Esophagus (tissue), 2 donors: Measurements from ENCODE around the gene PES1. TPM values are rescaled to one million over a fixed set of nuclear protein-coding genes. Genes with fewer than 3 reads are reported as not detected.
"Not testable (repeated sequence)": the region's sequence is repeated elsewhere in the genome, so short reads cannot be mapped to it uniquely, and the experiment has no call there.

Source experiments
- H3K27ac ChIP-seq, 2 donors: one replicate each; pipeline ENCODE4 v1.5.1; 2013; ENCODE audit warnings: low read depth in 2 of 2, mild to moderate bottlenecking in 2 of 2, inconsistent platforms in 1 of 2, low read length in 1 of 2, moderate library complexity in 1 of 2
- H3K27me3 ChIP-seq, 2 donors: one replicate each; pipeline ENCODE4 v1.6.1; 2013; ENCODE audit warnings: low read length in 2 of 2, control low read depth in 1 of 2, mild to moderate bottlenecking in 1 of 2; ENCODE audit not compliant: insufficient read depth in 2 of 2, control insufficient read depth in 1 of 2
- H3K36me3 ChIP-seq, 2 donors: one replicate each; pipeline ENCODE4 v1.6.1; 2013; ENCODE audit warnings: low read length in 1 of 2; ENCODE audit not compliant: control insufficient read depth in 2 of 2, insufficient read depth in 2 of 2
- H3K4me1 ChIP-seq, 2 donors: one replicate each; pipeline ENCODE4 v1.6.1; 2013; ENCODE audit warnings: low read length in 1 of 2; ENCODE audit not compliant: control insufficient read depth in 2 of 2, insufficient read depth in 2 of 2
- H3K4me3 ChIP-seq, 2 donors: one replicate each; pipeline ENCODE4 v1.5.1; 2013; ENCODE audit warnings: low read length in 2 of 2, mild to moderate bottlenecking in 2 of 2, low read depth in 1 of 2, moderate library complexity in 1 of 2
- H3K9me3 ChIP-seq, 2 donors: one replicate each; pipeline ENCODE4 v1.6.1; 2013; ENCODE audit warnings: mild to moderate bottlenecking in 2 of 2, low read depth in 1 of 2, low read length in 1 of 2, moderate library complexity in 1 of 2; ENCODE audit not compliant: control insufficient read depth in 2 of 2, insufficient read depth in 1 of 2
- WGBS, 2 donors: extraction: QIAGEN DNeasy Blood & Tissue Kit; methylation state at CpG; one replicate each; pipeline ENCODE4 v1.1.7; 2013; 5-methylcytosine and 5-hydroxymethylcytosine counted together
- polyA plus RNA-seq, 2 donors: library from polyadenylated mRNA; stranded (reverse); fragments of 200-250 nt; gene quantifications; one replicate each; pipeline ENCODE4 v1.2.3, GENCODE V29; 2013
- donor health status: healthy with polysubstance abuse.
- donor health status: Bipolar disorder and iron deficiency.

Gene PES1
- polyA plus RNA-seq, 2 donors = 31.3 to 46.6 TPM

GRCh38 chr22:30601464-30601863 lies 9.8 kb upstream of the PES1 start:
- Histone ChIP-seq H3K4me1 (no peaks in the 10 kb centered on the region), H3K36me3 (no peaks in the 10 kb centered on the region), H3K9me3 (no peaks in the 10 kb centered on the region), H3K27ac (no peak overlapping the region), H3K4me3 (no peak overlapping the region), H3K27me3 (no peaks in the 10 kb centered on the region)
- WGBS, 2 donors = 77 to 88% methylated on average over 5 of the region's 5 CpGs

- no peaks in the 10 kb centered on the region for H3K27me3 ChIP-seq
- H3K9me3 ChIP-seq = no peaks in the 10 kb centered on the region
- 39 to 44% methylated on average over 3 of the region's 3 CpGs for whole genome bisulfite sequencing, 2 donors
- no peak overlapping the region for H3K27ac ChIP-seq
- no peaks in the 10 kb centered on the region for H3K4me1 ChIP-seq
- no peak overlapping the region for H3K4me3 ChIP-seq
- no peaks in the 10 kb centered on the region for H3K36me3 ChIP-seq
These were observed 9.2 kb upstream of the PES1 start for GRCh38 chr22:30600921-30601320.

DNA sequence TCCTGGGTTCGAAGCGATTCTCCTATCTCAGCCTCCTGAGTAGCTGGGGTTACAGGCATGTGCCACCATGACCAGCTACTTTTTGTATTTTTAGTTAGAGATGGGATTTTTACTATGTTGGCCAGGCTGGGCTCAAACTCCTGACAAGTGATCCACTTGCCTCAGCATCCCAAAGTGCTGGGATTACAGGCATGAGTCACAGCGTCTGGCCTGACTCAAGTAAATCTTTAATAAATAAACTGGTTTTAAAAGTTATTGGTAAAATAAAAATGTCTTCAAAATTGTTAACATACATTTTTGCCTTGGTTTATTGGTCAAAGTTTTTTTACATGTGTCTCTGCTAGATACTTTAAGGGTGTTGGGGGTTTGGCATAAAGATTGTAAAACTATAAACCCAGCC lies 7.3 kb upstream of the PES1 start:
- H3K27ac ChIP-seq = no peak overlapping the region
- WGBS, 2 donors = 82 to 91% methylated on average over 3 of the region's 3 CpGs
- no peak overlapping the region for H3K4me3 ChIP-seq
- no peaks in the 10 kb centered on the region for H3K36me3 ChIP-seq
- H3K9me3 ChIP-seq = no peaks in the 10 kb centered on the region
- H3K4me1 ChIP-seq = no peaks in the 10 kb centered on the region
- no peaks in the 10 kb centered on the region for H3K27me3 ChIP-seq

DNA sequence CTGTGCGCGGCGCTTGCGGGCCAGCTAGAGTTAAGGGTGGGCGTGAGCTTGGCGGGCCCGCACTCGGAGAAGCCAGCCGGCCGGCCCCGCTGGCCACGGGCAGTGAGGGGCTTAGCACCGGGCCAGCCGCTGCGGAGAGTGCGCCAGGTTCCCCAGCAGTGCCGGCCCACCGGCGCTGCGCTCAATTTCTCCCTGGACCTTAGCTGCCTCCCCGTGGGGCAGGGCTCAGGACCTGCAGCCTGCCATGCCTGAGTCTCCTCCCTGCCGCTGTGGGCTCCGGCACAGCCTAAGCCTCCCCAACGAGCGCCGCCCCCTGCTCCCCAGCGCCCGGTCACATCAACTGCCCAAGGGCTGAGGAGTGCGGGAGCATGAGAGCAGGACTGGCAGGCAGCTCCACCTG lies 5.2 kb upstream of the PES1 start:
- H3K4me3 ChIP-seq = no peak overlapping the region
- 82 to 90% methylated on average over 25 to 29 of the region's 29 CpGs for WGBS, 2 donors

GRCh38 chr22:30596199-30596598 lies 4.5 kb upstream of the PES1 start:
- 64 to 66% methylated on average over 2 of the region's 2 CpGs for WGBS, 2 donors
- Histone ChIP-seq H3K27me3 (no peaks in the 10 kb centered on the region), H3K4me1 (peaks cover 0 to under 1% of the 10 kb centered on the region in 2 donors), H3K36me3 (no peaks in the 10 kb centered on the region), H3K4me3 (no peak overlapping the region), H3K9me3 (no peaks in the 10 kb centered on the region), H3K27ac (no peak overlapping the region)

More for the DNA sequence above, 5.2 kb upstream of the PES1 start:
- Histone ChIP-seq H3K36me3 (no peaks in the 10 kb centered on the region), H3K27me3 (no peaks in the 10 kb centered on the region), H3K4me1 (no peaks in the 10 kb centered on the region), H3K9me3 (no peaks in the 10 kb centered on the region), H3K27ac (no peak overlapping the region)

GRCh38 chr22:30592360-30592713 lies 627 bp upstream of the PES1 start:
- Histone ChIP-seq H3K4me3 (peak overlapping the region; percentile 7 to 94), H3K36me3 (peaks cover 9 to 14% of the 10 kb centered on the region in 2 donors)
- H3K9me3 ChIP-seq, H3K4me1 ChIP-seq, H3K27me3 ChIP-seq, H3K27ac ChIP-seq: not testable (repeated sequence)
- WGBS, 2 donors = 30 to 33% methylated on average over 18 of the region's 18 CpGs

GRCh38 chr22:30591191-30591587 lies 521 bp downstream of the PES1 start:
- Histone ChIP-seq H3K9me3 (no peaks in the 10 kb centered on the region), H3K4me1 (peaks cover 0 to 3% of the 10 kb centered on the region in 2 donors), H3K4me3 (peak overlapping the region; percentile 62 to 94), H3K27me3 (no peaks in the 10 kb centered on the region), H3K36me3 (peaks cover 15 to 24% of the 10 kb centered on the region in 2 donors), H3K27ac (no peak overlapping the region)
- WGBS, 2 donors = 3 to 4% methylated on average over 14 of the region's 14 CpGs

- H3K27ac ChIP-seq = no peak overlapping the region
- peaks cover 43 to 68% of the 10 kb centered on the region in 2 donors for H3K36me3 ChIP-seq
- no peaks in the 10 kb centered on the region for H3K27me3 ChIP-seq
- no peak overlapping the region for H3K4me3 ChIP-seq
- H3K9me3 ChIP-seq = no peaks in the 10 kb centered on the region
- 90 to 94% methylated on average over 8 of the region's 8 CpGs for WGBS, 2 donors
- peaks cover 2 to 3% of the 10 kb centered on the region in 2 donors for H3K4me1 ChIP-seq
These were observed 5.3 kb downstream of the PES1 start for GRCh38 chr22:30586414-30586813.

GRCh38 chr22:30584441-30584840 lies 7.3 kb downstream of the PES1 start:
- peaks cover 45 to 88% of the 10 kb centered on the region in 2 donors for H3K36me3 ChIP-seq
- no peak overlapping the region for H3K27ac ChIP-seq
- H3K4me3 ChIP-seq = no peak overlapping the region
- WGBS, 2 donors = 95% methylated on average over 15 of the region's 15 CpGs
- peaks cover 0 to 2% of the 10 kb centered on the region in 2 donors for H3K4me1 ChIP-seq
- H3K9me3 ChIP-seq = no peaks in the 10 kb centered on the region
- H3K27me3 ChIP-seq = no peaks in the 10 kb centered on the region

GRCh38 chr22:30582788-30583545 lies 8.7 kb downstream of the PES1 start:
- Histone ChIP-seq H3K27me3 (no peaks in the 10 kb centered on the region), H3K36me3 (peaks cover 52 to 91% of the 10 kb centered on the region in 2 donors), H3K4me1 (peaks cover 0 to 2% of the 10 kb centered on the region in 2 donors), H3K4me3 (no peak overlapping the region), H3K9me3 (no peaks in the 10 kb centered on the region), H3K27ac (no peak overlapping the region)
- 73 to 80% methylated on average over 13 of the region's 13 CpGs for WGBS, 2 donors
